DND-41 (cell line): ENCODE measurements around the gene SUB1.
"Not testable (repeated sequence)": the region's sequence is repeated elsewhere in the genome, so short reads cannot be mapped to it uniquely, and the experiment has no call there.

Source experiments
- ATAC-seq: fragments of 200-7000 bp; cut with Tn5 transposase; 3 replicates; pipeline ENCODE4 v1.9.1; 2021; ENCODE audit warnings: low read depth; ENCODE audit not compliant: insufficient read depth
- DNase-seq: peaks from one replicate; pipeline ENCODE4 v3.0.0-alpha.2; 2020
- H2AFZ ChIP-seq: 2 replicates; pipeline ENCODE4 v1.6.0; 2012; ENCODE audit warnings: low read depth, low read length
- H3K27ac ChIP-seq: 2 replicates; pipeline ENCODE4 v1.5.1; 2012; ENCODE audit warnings: low read length, inconsistent platforms
- H3K27me3 ChIP-seq: fragments of 200-600 bp; sonication (generic); 2 replicates; pipeline ENCODE4 v1.6.0; 2012; ENCODE audit warnings: low read length, mild to moderate bottlenecking, inconsistent platforms; ENCODE audit not compliant: insufficient read depth, poor library complexity
- H3K36me3 ChIP-seq: 2 replicates; pipeline ENCODE4 v1.5.1; 2012; ENCODE audit warnings: low read length, inconsistent platforms; ENCODE audit not compliant: insufficient read depth
- H3K4me1 ChIP-seq: 2 replicates; pipeline ENCODE4 v1.5.1; 2012; ENCODE audit warnings: mild to moderate bottlenecking, low read length; ENCODE audit not compliant: insufficient read depth
- H3K4me2 ChIP-seq: 2 replicates; pipeline ENCODE4 v1.6.0; 2012; ENCODE audit warnings: mild to moderate bottlenecking, moderate library complexity, low read length, inconsistent platforms; ENCODE audit not compliant: insufficient read depth
- H3K4me3 ChIP-seq, 2 experiments: fragments of 200-600 bp in 1 of 2; shearing (Covaris generic) in 1 of 2; 2 replicates each; pipeline ENCODE4 v1.5.1; 2012 to 2016; ENCODE audit warnings: inconsistent platforms in 2 of 2, low read length in 2 of 2, mild to moderate bottlenecking in 2 of 2, low read depth in 1 of 2, moderate library complexity in 1 of 2
- H3K79me2 ChIP-seq: 2 replicates; pipeline ENCODE4 v1.6.0; 2012; ENCODE audit warnings: low read length, inconsistent platforms; ENCODE audit not compliant: insufficient read depth
- H3K9ac ChIP-seq: 2 replicates; pipeline ENCODE4 v1.6.0; 2012; ENCODE audit warnings: low read depth, mild to moderate bottlenecking, inconsistent platforms, low read length, moderate library complexity
- H3K9me3 ChIP-seq: 2 replicates; pipeline ENCODE4 v1.5.1; 2012; ENCODE audit warnings: low read length, moderate library complexity, mild to moderate bottlenecking, inconsistent platforms; ENCODE audit not compliant: insufficient read depth, severe bottlenecking
- H4K20me1 ChIP-seq: 2 replicates; pipeline ENCODE4 v1.6.0; 2012; ENCODE audit warnings: low read length; ENCODE audit not compliant: insufficient read depth
- CTCF ChIP-seq: IDR thresholded peaks from 2 replicates; pipeline ENCODE4 v1.5.1; 2012; ENCODE audit warnings: borderline replicate concordance, low read length, moderate library complexity, mild to moderate bottlenecking; ENCODE audit not compliant: poor library complexity, severe bottlenecking; ENCODE audit errors: extremely low read depth
- EZH2 ChIP-seq: IDR thresholded peaks from 3 replicates; pipeline ENCODE4 v1.6.1; 2012; ENCODE audit warnings: borderline replicate concordance, low read depth, mild to moderate bottlenecking, moderate library complexity, low read length, inconsistent platforms; ENCODE audit not compliant: severe bottlenecking

The SUB1 gene

GRCh38 chr5:32571128-32571527, 14.2 kb upstream of the SUB1 start:
- H3K36me3 ChIP-seq, result no peaks in the 10 kb centered on the region
- no peak overlapping the region for H3K4me3 ChIP-seq
- TF ChIP-seq CTCF (no peak), EZH2 (no peak)

GRCh38 chr5:32572778-32573480, 12.4 kb upstream of the SUB1 start:
- no peaks in the 10 kb centered on the region for H4K20me1 ChIP-seq
- H3K9ac ChIP-seq, result no peak overlapping the region
- peaks cover under 1% of the 10 kb centered on the region for H3K27me3 ChIP-seq
- H3K4me3 ChIP-seq, result no peak overlapping the region
- H3K79me2 ChIP-seq, result no peaks in the 10 kb centered on the region
- no peak for TF ChIP-seq CTCF
- TF ChIP-seq EZH2, result no peak
- no peak overlapping the region for H3K4me2 ChIP-seq
- DNase-seq (no peak), ATAC-seq (no peak)
- H2AFZ ChIP-seq, result no peak overlapping the region
- no peaks in the 10 kb centered on the region for H3K4me1 ChIP-seq
- no peaks in the 10 kb centered on the region for H3K36me3 ChIP-seq
- no peaks in the 10 kb centered on the region for H3K9me3 ChIP-seq
- H3K27ac ChIP-seq, result no peak overlapping the region

More at GRCh38 chr5:32571128-32571527, 14.2 kb upstream of the SUB1 start:
- Histone ChIP-seq H3K9me3 (no peaks in the 10 kb centered on the region), H3K79me2 (no peaks in the 10 kb centered on the region), H3K27ac (no peak overlapping the region), H4K20me1 (no peaks in the 10 kb centered on the region), H3K4me1 (no peaks in the 10 kb centered on the region), H3K4me2 (no peak overlapping the region), H3K27me3 (no peaks in the 10 kb centered on the region), H3K9ac (no peak overlapping the region), H2AFZ (no peak overlapping the region)
- DNase-seq, result no peak
- no peak for ATAC-seq

- H2AFZ ChIP-seq, H3K4me3 ChIP-seq, H3K27ac ChIP-seq, H3K9me3 ChIP-seq, H3K9ac ChIP-seq, H3K36me3 ChIP-seq, H3K79me2 ChIP-seq, ATAC-seq, H4K20me1 ChIP-seq, H3K4me2 ChIP-seq, DNase-seq, H3K27me3 ChIP-seq, H3K4me1 ChIP-seq: not testable (repeated sequence)
Measured at GRCh38 chr5:32573481-32573854, 11.9 kb upstream of the SUB1 start.

- no peak overlapping the region for H2AFZ ChIP-seq
- no peaks in the 10 kb centered on the region for H3K36me3 ChIP-seq
- no peak overlapping the region for H3K4me2 ChIP-seq
- no peak overlapping the region for H3K27ac ChIP-seq
- no peak overlapping the region for H3K4me3 ChIP-seq
- peaks cover 8% of the 10 kb centered on the region for H3K27me3 ChIP-seq
- H3K4me1 ChIP-seq, result no peaks in the 10 kb centered on the region
- no peak for DNase-seq
- no peak for ATAC-seq
- no peak overlapping the region for H3K9ac ChIP-seq
- H3K79me2 ChIP-seq, result no peaks in the 10 kb centered on the region
- H3K9me3 ChIP-seq, result no peaks in the 10 kb centered on the region
- no peak for TF ChIP-seq CTCF
- TF ChIP-seq EZH2, result no peak
- no peaks in the 10 kb centered on the region for H4K20me1 ChIP-seq
Measured at GRCh38 chr5:32574540-32575175, 10.7 kb upstream of the SUB1 start.
